Gastroesophageal sphincter (tissue), 4 donors: ENCODE results near the gene FBXL17. TPM values are rescaled to one million over a fixed set of nuclear protein-coding genes. Genes with fewer than 3 reads are reported as not detected.

Source experiments
- ATAC-seq: fragments of 150-250 bp; one replicate; pipeline ENCODE4 v1.9.1; 2016; ENCODE audit warnings: mild to moderate bottlenecking, moderate library complexity
- H3K27ac ChIP-seq, 4 donors: fragments of 200-600 bp; sonication (generic) in 3 of 4; 1 replicate in 3 of 4; 2 replicates in 1 of 4; pipeline ENCODE4 v1.5.1; 2016 to 2019
- H3K27me3 ChIP-seq: fragments of 200-600 bp; sonication (generic); one replicate; pipeline ENCODE4 v1.5.1; 2019
- H3K36me3 ChIP-seq, 2 donors: fragments of 200-600 bp; sonication (generic); one replicate each; pipeline ENCODE4 v1.5.1; 2019; ENCODE audit warnings: control low read depth in 1 of 2
- H3K4me1 ChIP-seq, 3 donors: fragments of 200-600 bp; sonication (generic); 1 replicate in 2 of 3; 2 replicates in 1 of 3; pipeline ENCODE4 v1.5.1; 2016 to 2019; ENCODE audit warnings: control low read depth in 2 of 3
- H3K4me3 ChIP-seq, 2 donors: fragments of 200-600 bp; sonication (generic); one replicate each; pipeline ENCODE4 v1.5.1; 2019; ENCODE audit warnings: mild to moderate bottlenecking in 1 of 2, moderate library complexity in 1 of 2
- H3K9me3 ChIP-seq, 3 donors: fragments of 200-600 bp; sonication (generic); one replicate each; pipeline ENCODE4 v1.5.1; 2017 to 2019; ENCODE audit warnings: control low read depth in 2 of 3
- EP300 ChIP-seq: sonication (generic); formaldehyde crosslinking; IDR thresholded peaks from one replicate; pipeline ENCODE4 v1.6.1; 2017; ENCODE audit warnings: antibody characterized with exemption, mild to moderate bottlenecking
- POLR2A ChIP-seq, 2 donors: fragments of 450-650 bp; IDR thresholded peaks; one replicate each; pipeline ENCODE4 v1.6.1; 2017; ENCODE audit warnings: antibody characterized with exemption in 2 of 2, mild to moderate bottlenecking in 2 of 2, moderate library complexity in 1 of 2
- POLR2AphosphoS5 ChIP-seq: sonication (generic); formaldehyde crosslinking; IDR thresholded peaks from one replicate; pipeline ENCODE4 v1.6.1; 2017; ENCODE audit warnings: antibody characterized with exemption
- WGBS, 2 donors: methylation state at CpG; one replicate each; pipeline ENCODE4 v1.1.5; 2018; ENCODE audit warnings: low coverage in 1 of 2; 5-methylcytosine and 5-hydroxymethylcytosine counted together
- total RNA-seq, 4 donors: library from RNA; depleted of rRNA; stranded (reverse); fragments of >200 nt; gene quantifications; one replicate each; pipeline ENCODE4 v1.1.0, GENCODE V29; 2016
- TF ChIP-seq, protein P1 (sequence below), 4 experiments: fragments of 200-600 bp in 2 of 4; fragments of 450-650 bp in 2 of 4; sonication (generic) in 1 of 4; IDR thresholded peaks; one replicate each; pipeline ENCODE4 v1.5.1; 2017 to 2019; ENCODE audit warnings: antibody characterized with exemption in 4 of 4, mild to moderate bottlenecking in 2 of 4, moderate library complexity in 2 of 4

Gene FBXL17
- total RNA-seq, 4 donors from 2014 or later, result 15.3 to 25.5 (median 21.7) TPM

DNA sequence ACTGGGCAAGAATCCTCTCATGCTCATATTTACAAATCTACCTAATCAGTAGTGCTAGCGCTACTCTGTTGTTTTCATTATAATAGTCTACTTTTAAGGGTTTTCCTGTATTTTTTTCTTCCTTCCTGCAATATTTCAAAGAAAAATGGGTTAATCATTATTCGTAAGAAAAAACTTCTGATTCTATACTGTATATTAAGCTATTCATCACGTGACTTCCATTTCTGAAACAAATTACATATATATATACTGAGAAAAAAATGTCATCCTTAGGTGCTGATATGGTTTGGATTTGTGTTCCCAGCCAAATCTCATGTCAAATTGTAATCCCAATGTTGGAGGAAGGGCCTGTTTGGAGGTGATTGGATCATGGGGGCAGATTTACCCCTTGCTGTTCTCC, 197.0 kb downstream of the FBXL17 start:
- no peaks in the 10 kb centered on the region for H3K9me3 ChIP-seq
- H3K27ac ChIP-seq, result no peak overlapping the region
- no peak overlapping the region for H3K4me3 ChIP-seq
- no peaks in the 10 kb centered on the region for H3K4me1 ChIP-seq
- 73 to 97% methylated on average over 3 of the region's 3 CpGs for WGBS, 2 donors
- H3K27me3 ChIP-seq, result no peaks in the 10 kb centered on the region
- no peak for ATAC-seq
- H3K36me3 ChIP-seq, result peaks cover 0 to 7% of the 10 kb centered on the region in 2 donors
- no peak for TF ChIP-seq EP300
- TF ChIP-seq, protein P1, sequence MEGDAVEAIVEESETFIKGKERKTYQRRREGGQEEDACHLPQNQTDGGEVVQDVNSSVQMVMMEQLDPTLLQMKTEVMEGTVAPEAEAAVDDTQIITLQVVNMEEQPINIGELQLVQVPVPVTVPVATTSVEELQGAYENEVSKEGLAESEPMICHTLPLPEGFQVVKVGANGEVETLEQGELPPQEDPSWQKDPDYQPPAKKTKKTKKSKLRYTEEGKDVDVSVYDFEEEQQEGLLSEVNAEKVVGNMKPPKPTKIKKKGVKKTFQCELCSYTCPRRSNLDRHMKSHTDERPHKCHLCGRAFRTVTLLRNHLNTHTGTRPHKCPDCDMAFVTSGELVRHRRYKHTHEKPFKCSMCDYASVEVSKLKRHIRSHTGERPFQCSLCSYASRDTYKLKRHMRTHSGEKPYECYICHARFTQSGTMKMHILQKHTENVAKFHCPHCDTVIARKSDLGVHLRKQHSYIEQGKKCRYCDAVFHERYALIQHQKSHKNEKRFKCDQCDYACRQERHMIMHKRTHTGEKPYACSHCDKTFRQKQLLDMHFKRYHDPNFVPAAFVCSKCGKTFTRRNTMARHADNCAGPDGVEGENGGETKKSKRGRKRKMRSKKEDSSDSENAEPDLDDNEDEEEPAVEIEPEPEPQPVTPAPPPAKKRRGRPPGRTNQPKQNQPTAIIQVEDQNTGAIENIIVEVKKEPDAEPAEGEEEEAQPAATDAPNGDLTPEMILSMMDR (IDR thresholded peaks at IDR 0.05), result no peak
- no peak for TF ChIP-seq POLR2A (IDR thresholded peaks at IDR 0.05)
- no peak for TF ChIP-seq POLR2AphosphoS5

DNA sequence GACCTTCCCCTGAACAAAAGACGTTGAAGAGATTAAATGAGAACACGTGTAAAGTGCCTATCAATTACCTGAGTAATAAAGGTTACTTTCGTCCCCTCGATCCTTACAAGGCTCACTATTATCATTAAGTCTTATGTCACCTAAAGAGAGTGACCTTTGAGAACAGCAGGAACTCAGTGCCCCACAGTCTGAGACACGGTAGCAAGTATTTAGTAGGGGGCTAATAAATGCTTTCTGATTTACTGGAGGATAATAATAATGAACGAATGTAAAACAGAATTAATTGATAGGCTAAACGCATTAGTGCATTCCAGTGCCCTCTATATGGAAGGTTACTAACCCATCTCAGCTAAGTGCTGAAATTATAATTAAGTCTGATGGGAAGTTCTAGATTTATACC, 199.9 kb downstream of the FBXL17 start:
- 73 to 80% methylated on average over 7 of the region's 7 CpGs for WGBS, 2 donors
- no peaks in the 10 kb centered on the region for H3K4me1 ChIP-seq
- H3K27ac ChIP-seq, result no peak overlapping the region
- no peak overlapping the region for H3K4me3 ChIP-seq
- TF ChIP-seq POLR2A (IDR thresholded peaks at IDR 0.05), result no peak
- no peak for TF ChIP-seq POLR2AphosphoS5
- TF ChIP-seq, protein P1 (IDR thresholded peaks at IDR 0.05), result no peak
- TF ChIP-seq EP300, result no peak
- no peaks in the 10 kb centered on the region for H3K27me3 ChIP-seq
- peaks cover 0 to 7% of the 10 kb centered on the region in 2 donors for H3K36me3 ChIP-seq
- ATAC-seq, result no peak
- H3K9me3 ChIP-seq, result no peaks in the 10 kb centered on the region

DNA sequence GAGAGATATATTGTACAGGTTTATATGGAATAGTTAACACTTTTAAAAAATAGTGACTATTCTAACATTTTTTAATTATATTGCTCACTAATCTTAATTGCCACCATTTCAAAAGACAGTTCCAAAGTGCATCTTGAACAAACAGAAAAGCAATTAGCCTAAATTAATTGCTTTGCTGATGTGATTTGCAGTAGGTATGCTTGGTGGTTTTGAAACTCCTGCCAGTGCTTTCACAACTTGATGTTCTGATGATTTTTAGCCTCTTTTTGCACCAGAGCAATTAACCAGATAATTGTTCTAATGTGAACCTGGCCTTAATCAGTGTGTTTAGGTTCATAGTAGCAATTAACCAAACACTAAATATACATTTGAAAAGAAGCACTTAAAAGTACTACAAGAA, 207.6 kb downstream of the FBXL17 start:
- TF ChIP-seq POLR2A (IDR thresholded peaks at IDR 0.05) (no peak), EP300 (no peak), POLR2AphosphoS5 (no peak)
- TF ChIP-seq, protein P1 (IDR thresholded peaks at IDR 0.05), result no peak
- Histone ChIP-seq H3K27me3 (no peaks in the 10 kb centered on the region), H3K27ac (no peak overlapping the region), H3K4me3 (no peak overlapping the region), H3K9me3 (no peaks in the 10 kb centered on the region), H3K36me3 (peaks cover 0 to 5% of the 10 kb centered on the region in 2 donors), H3K4me1 (no peaks in the 10 kb centered on the region)
- ATAC-seq, result no peak

DNA sequence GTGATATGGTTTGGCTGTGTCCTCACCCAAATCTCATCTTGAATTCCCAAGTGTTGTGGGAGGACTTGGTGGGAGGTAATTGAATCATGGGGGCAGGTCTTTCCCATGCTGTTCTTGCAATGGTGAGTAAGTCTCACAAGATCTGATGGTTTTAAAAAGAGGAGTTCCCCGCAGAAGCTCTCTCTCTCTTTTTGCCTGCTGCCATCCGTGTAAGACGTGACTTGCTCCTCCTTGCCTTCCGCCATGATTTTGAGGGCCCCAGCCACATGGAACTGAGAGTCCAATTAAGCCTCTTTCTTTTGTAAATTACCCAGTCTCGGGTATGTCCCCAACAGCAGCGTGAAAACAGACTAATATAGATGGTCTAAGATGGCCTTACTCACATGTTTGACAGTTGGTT, 210.1 kb downstream of the FBXL17 start:
- 90 to 95% methylated on average over 6 of the region's 6 CpGs for WGBS, 2 donors
- Histone ChIP-seq H3K4me1 (no peaks in the 10 kb centered on the region), H3K9me3 (no peaks in the 10 kb centered on the region), H3K27ac (no peak overlapping the region), H3K27me3 (no peaks in the 10 kb centered on the region), H3K4me3 (no peak overlapping the region), H3K36me3 (peaks cover 0 to 5% of the 10 kb centered on the region in 2 donors)
- no peak for ATAC-seq
- TF ChIP-seq POLR2A (IDR thresholded peaks at IDR 0.05) (no peak), EP300 (no peak), POLR2AphosphoS5 (no peak)
- TF ChIP-seq, protein P1 (IDR thresholded peaks at IDR 0.05), result no peak

DNA sequence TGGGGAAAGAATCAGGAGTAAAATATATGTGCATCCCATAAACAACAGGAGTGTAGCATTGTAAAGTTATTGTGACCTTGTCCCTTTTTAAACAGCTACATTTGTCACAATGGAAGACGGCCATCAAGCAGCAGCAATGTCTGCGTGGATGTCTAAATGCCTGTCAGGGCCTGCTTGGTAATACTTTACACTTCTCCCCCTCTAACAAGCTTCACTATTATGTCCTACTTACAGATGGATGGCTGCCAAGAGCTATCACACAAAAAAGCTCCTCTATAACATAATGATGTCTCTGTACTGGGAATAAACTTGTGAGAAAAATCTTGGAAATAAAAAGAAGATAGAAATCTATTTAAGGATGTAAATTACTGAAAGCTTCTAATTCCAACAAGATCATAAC, 213.0 kb downstream of the FBXL17 start:
- peaks cover 0 to 5% of the 10 kb centered on the region in 2 donors for H3K36me3 ChIP-seq
- TF ChIP-seq, protein P1 (IDR thresholded peaks at IDR 0.05), result no peak
- no peak for TF ChIP-seq POLR2A (IDR thresholded peaks at IDR 0.05)
- no peak for TF ChIP-seq POLR2AphosphoS5
- TF ChIP-seq EP300, result no peak
- H3K27ac ChIP-seq, result no peak overlapping the region
- 71 to 86% methylated on average over 2 of the region's 2 CpGs for WGBS, 2 donors
- no peaks in the 10 kb centered on the region for H3K4me1 ChIP-seq
- H3K9me3 ChIP-seq, result no peaks in the 10 kb centered on the region
- no peak for ATAC-seq
- no peak overlapping the region for H3K4me3 ChIP-seq
- no peaks in the 10 kb centered on the region for H3K27me3 ChIP-seq
